Psoas muscle (tissue), 8 donors: ENCODE measurements around the gene AGRN. TPM values are rescaled to one million over a fixed set of nuclear protein-coding genes. Genes with fewer than 3 reads are reported as not detected.
A peak's percentile ranks its signal among the peaks of the same experiment; 100 is the strongest.

ENCODE experiments used
- ATAC-seq, 4 donors: fragments of 200-7000 bp; cut with Tn5 transposase; one replicate each; pipeline ENCODE4 v1.9.1; 2020; ENCODE audit warnings: moderate library complexity in 3 of 4, mild to moderate bottlenecking in 2 of 4
- DNase-seq, 2 donors: peaks; one replicate each; pipeline ENCODE4 v3.0.0-alpha.2; 2020
- H3K27ac ChIP-seq: fragments of 200-600 bp; one replicate; pipeline ENCODE4 v1.8.0; 2022
- H3K27me3 ChIP-seq, 3 donors: fragments of 200-600 bp in 1 of 3; one replicate each; pipeline versions ENCODE4 v1.6.1 to v1.8.0; 2013 to 2022; ENCODE audit warnings: low read length in 2 of 3, mild to moderate bottlenecking in 2 of 3, moderate library complexity in 1 of 3; ENCODE audit not compliant: insufficient read depth in 3 of 3
- H3K36me3 ChIP-seq, 2 donors: fragments of 200-600 bp in 1 of 2; one replicate each; pipeline versions ENCODE4 v1.6.1 to v1.8.0; 2013 to 2022; ENCODE audit warnings: low read depth in 1 of 2, mild to moderate bottlenecking in 1 of 2, moderate library complexity in 1 of 2; ENCODE audit not compliant: insufficient read depth in 1 of 2
- H3K4me1 ChIP-seq: fragments of 200-600 bp; one replicate; pipeline ENCODE4 v1.8.0; 2022
- H3K4me3 ChIP-seq: fragments of 200-600 bp; one replicate; pipeline ENCODE4 v1.8.0; 2022; ENCODE audit warnings: mild to moderate bottlenecking
- H3K9me3 ChIP-seq: fragments of 200-600 bp; one replicate; pipeline ENCODE4 v1.8.0; 2022
- WGBS, 3 donors: extraction: QIAGEN DNeasy Blood & Tissue Kit; methylation state at CpG; one replicate each; pipeline versions ENCODE4 v1.1.6 to v1.1.7; 2013; 5-methylcytosine and 5-hydroxymethylcytosine counted together
- intact Hi-C, 2 donors: fragments of 100-400 bp; cut with DNase I; formaldehyde crosslinking; loops; one replicate each; pipeline versions ENCODE4 v1.11.0 to v1.14.2; 2022
- polyA plus RNA-seq, 3 donors: library from polyadenylated mRNA; stranded (reverse); fragments of 200-250 nt; gene quantifications; one replicate each; pipeline ENCODE4 v1.2.3, GENCODE V29; 2013
- total RNA-seq, 4 donors: library from RNA; stranded (reverse); fragmentation: NEBNext Ultra II Directional in 2 of 4; extraction: Animal tissue kit (Norgen Biotek cat#: 25700) in 2 of 4; gene quantifications; one replicate each; pipeline versions ENCODE4 v1.2.1 to v1.2.4, GENCODE V29; 2021 to 2023
- TF ChIP-seq, protein P1 (sequence below): fragments of 200-600 bp; IDR thresholded peaks from one replicate; pipeline ENCODE4 v1.8.0; 2022; ENCODE audit warnings: antibody characterized with exemption
- donor health status: healthy with polysubstance abuse.
- donor health status: DM: no; HTN: no; CAD: no; lungs with moderate emphysema.
- donor health status: Bipolar disorder and iron deficiency.
- donor health status: healthy.
- donor health status: DM: yes; HTN: yes; CAD: no.
- donor health status: DM: no; HTN: no; CAD: no.
- donor health status: DM: no; HTN: no; CAD: no.
- donor health status: DM: yes; HTN: yes; CAD: no.

Gene AGRN
- total and polyA plus RNA-seq, 7 donors = 1.3 to 5.4 (median 3.4) TPM

DNA sequence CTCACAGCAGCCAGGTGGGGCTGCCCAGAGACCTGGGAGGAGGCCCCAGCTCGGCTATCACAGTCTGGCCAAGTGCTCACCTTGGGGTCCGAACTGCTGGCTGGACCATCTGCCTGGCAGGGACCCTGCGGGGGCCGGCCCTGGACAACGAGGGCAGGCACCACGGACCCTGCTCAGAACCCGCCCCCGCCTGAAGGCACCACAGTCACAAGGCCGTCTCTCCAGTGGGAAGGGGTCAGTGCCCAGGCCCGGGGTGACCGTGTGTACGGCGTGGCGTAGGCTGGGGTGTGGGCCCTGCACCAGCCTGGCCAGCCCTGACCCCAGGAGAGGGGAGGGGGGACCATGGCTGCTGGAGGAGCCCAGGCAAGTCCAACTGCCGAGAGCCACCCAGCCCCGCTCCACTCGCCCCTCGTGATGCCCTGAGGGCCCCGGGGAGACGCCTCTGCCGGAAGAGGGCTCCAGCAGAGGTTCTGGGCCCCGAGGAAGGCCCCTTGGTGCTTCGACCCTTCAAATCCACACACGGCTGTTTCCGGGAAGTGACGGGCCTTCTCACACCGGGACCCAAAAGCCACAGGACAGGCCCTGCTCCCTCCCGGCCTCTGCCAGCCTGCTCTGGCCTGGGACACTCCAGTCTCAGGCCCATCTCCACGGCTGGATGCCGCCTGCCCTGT lies 65.4 kb downstream of the AGRN start:
- no peak overlapping the region for H3K27ac ChIP-seq
- WGBS, 3 donors = 91 to 94% (median 92%) methylated on average over 26 to 30 of the region's 30 CpGs
- no peaks in the 10 kb centered on the region for H3K4me1 ChIP-seq
- ATAC-seq = no peak
- TF ChIP-seq, protein P1, sequence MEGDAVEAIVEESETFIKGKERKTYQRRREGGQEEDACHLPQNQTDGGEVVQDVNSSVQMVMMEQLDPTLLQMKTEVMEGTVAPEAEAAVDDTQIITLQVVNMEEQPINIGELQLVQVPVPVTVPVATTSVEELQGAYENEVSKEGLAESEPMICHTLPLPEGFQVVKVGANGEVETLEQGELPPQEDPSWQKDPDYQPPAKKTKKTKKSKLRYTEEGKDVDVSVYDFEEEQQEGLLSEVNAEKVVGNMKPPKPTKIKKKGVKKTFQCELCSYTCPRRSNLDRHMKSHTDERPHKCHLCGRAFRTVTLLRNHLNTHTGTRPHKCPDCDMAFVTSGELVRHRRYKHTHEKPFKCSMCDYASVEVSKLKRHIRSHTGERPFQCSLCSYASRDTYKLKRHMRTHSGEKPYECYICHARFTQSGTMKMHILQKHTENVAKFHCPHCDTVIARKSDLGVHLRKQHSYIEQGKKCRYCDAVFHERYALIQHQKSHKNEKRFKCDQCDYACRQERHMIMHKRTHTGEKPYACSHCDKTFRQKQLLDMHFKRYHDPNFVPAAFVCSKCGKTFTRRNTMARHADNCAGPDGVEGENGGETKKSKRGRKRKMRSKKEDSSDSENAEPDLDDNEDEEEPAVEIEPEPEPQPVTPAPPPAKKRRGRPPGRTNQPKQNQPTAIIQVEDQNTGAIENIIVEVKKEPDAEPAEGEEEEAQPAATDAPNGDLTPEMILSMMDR = no peak
- no peaks in the 10 kb centered on the region for H3K9me3 ChIP-seq
- intact Hi-C loops = no loop called here
- H3K4me3 ChIP-seq = no peak overlapping the region
- no peaks in the 10 kb centered on the region for H3K36me3 ChIP-seq
- no peaks in the 10 kb centered on the region for H3K27me3 ChIP-seq
- DNase-seq = no peak

DNA sequence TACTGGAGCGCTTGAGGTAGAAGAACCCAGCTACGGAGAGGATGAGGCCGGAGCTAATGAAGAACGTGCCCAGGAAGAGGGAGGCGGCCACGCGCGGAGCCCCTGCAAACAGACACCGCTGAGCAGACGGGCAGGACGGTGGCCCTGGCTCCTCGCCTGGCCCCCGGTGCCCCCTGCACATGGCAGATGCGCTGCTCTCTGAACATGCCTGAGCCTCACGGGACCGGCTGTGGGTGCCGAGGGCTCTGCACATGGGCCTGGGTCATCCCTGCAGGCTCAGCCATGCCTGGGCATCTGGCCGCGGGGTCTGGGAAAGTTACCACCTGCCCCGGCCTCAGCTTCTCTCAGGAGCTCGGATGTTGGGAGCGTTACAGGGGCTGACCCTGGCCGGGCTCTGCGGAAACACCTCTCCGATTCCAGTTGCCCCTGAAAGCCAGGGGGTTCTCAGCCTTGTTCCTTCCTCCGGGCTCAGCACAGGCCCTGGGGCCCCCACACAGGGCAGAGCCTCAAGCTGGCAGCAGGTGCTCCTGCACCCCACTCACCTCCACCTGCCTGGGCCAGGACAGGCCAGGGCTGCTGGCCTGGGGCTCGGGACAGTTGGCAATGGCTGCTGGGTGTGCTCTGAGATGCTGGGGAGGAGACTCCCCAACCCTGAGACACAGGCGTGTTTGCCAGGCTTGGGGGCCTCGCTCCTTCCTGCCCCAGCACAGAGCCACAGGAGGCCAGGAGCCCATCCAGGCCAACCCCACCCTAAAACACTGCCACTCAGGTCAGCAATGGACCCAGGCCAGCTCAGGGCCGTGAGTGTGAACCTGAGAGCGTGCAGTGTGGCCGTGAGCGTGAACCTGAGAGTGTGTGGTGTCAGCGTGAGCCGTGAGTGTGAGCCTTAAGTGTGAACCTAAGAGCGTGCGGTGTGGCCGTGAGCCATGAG lies 66.3 kb downstream of the AGRN start:
- H3K36me3 ChIP-seq = no peaks in the 10 kb centered on the region
- H3K9me3 ChIP-seq = no peaks in the 10 kb centered on the region
- H3K4me3 ChIP-seq = no peak overlapping the region
- H3K27ac ChIP-seq = no peak overlapping the region
- WGBS, 3 donors = 93 to 94% (median 93%) methylated on average over 36 to 38 of the region's 38 CpGs
- TF ChIP-seq, protein P1 = no peak
- no peak for ATAC-seq
- no peaks in the 10 kb centered on the region for H3K4me1 ChIP-seq
- no peak for DNase-seq
- intact Hi-C loops = no loop called here
- no peaks in the 10 kb centered on the region for H3K27me3 ChIP-seq

DNA sequence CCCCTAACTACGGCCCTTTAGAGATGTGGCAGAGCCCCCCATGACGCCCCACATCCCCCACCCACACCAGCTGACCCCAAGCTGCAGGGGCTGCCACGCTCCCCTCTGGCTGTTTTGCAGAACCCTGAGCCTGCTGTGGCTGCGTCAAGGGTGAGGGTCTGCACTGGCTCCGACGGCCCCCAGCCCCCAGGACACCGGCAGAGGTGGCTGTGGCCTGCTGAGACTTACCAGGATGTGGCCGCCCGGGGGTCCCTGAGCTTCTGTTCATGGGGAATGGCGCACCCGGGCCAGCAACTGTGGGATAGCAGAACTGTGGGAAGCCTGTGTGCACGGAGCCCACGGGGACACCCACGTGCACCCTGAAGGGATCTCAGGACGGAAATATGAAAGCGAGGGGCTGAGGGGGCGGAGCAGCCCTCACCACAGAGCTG lies 67.0 kb downstream of the AGRN start:
- Histone ChIP-seq H3K4me3 (no peak overlapping the region), H3K9me3 (no peaks in the 10 kb centered on the region), H3K27ac (no peak overlapping the region), H3K4me1 (no peaks in the 10 kb centered on the region), H3K27me3 (no peaks in the 10 kb centered on the region), H3K36me3 (no peaks in the 10 kb centered on the region)
- peak in 1 of 2 donors; percentile 11 for DNase-seq
- intact Hi-C loops = no loop called here
- ATAC-seq = no peak
- TF ChIP-seq, protein P1 = no peak
- WGBS, 3 donors = 82 to 85% (median 83%) methylated on average over 15 to 17 of the region's 17 CpGs

DNA sequence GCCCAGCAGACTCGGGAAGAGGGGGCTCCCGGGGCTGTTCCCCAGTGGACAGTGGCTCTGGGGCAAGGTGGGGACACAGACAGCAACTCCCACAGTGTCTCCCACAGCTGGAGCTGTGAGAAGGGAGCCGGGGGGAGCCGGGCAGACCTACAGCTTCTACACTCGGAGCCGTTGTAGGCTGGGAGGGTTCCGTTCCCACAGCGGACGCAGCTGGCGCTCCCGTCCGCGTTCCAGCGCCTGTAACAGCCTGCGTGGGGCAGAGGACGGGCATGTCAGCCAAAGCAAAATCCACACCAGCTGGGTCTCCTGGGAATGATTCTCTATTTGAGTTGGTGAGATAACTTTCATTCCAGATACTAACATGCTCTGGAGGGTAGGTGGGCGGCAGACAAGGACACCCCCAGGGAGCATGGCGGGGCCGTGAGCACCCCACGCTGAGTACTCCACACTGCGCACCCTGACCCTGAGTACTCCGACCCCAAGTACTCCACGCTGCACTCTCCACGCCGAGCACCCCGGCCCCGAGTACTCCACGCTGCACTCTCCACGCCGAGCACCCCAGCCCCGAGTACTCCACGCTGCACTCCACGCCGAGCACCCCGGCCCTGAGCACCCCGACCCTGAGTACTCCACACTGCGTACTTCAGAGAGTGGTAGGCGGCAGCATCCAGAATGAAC lies 67.6 kb downstream of the AGRN start:
- ATAC-seq (no peak), DNase-seq (no peak)
- H3K4me3 ChIP-seq = no peak overlapping the region
- no peaks in the 10 kb centered on the region for H3K36me3 ChIP-seq
- WGBS, 3 donors = 77 to 82% (median 80%) methylated on average over 38 of the region's 38 CpGs
- no peak overlapping the region for H3K27ac ChIP-seq
- no peaks in the 10 kb centered on the region for H3K9me3 ChIP-seq
- intact Hi-C loops = no loop called here
- H3K27me3 ChIP-seq = no peaks in the 10 kb centered on the region
- TF ChIP-seq, protein P1 = no peak
- H3K4me1 ChIP-seq = no peaks in the 10 kb centered on the region
